NB4 (cell line): ENCODE results near the gene PELI2.

ENCODE experiments used
- MYC ChIP-seq: IDR thresholded peaks from 2 replicates; pipeline ENCODE4 v1.6.1; 2011; ENCODE audit warnings: low read depth, low read length
- POLR2A ChIP-seq: IDR thresholded peaks from 2 replicates; pipeline ENCODE4 v1.6.1; 2011; ENCODE audit warnings: mild to moderate bottlenecking; ENCODE audit not compliant: insufficient read length; ENCODE audit errors: extremely low read depth
- TF ChIP-seq, protein P1 (sequence below): IDR thresholded peaks from one replicate; pipeline ENCODE4 v1.5.1; 2012; ENCODE audit warnings: low read depth, low read length
- TF ChIP-seq, protein P2 (sequence below): IDR thresholded peaks from 2 replicates; pipeline ENCODE4 v1.6.1; 2011; ENCODE audit warnings: low read depth, low read length

DNA sequence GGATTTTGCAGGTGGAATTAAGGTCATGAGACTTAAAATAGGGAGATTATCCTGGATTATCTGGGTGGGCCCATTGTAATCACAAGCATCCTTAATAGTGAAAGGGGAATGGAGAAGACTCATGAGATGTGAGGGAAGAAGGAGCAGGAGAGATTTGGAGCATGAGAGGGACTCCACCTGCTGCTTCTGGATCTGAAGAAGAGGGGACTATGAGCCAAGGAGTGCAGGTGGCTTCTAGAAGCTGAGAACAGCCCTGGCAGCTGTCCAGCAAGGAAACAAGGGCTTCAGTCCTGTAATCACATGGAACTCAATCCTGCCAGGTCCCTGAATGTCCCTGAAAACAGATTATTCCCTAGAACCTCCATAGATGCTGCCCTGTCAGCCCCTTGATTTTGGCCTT lies 67.8 kb downstream of the PELI2 start:
- TF ChIP-seq, protein P1, sequence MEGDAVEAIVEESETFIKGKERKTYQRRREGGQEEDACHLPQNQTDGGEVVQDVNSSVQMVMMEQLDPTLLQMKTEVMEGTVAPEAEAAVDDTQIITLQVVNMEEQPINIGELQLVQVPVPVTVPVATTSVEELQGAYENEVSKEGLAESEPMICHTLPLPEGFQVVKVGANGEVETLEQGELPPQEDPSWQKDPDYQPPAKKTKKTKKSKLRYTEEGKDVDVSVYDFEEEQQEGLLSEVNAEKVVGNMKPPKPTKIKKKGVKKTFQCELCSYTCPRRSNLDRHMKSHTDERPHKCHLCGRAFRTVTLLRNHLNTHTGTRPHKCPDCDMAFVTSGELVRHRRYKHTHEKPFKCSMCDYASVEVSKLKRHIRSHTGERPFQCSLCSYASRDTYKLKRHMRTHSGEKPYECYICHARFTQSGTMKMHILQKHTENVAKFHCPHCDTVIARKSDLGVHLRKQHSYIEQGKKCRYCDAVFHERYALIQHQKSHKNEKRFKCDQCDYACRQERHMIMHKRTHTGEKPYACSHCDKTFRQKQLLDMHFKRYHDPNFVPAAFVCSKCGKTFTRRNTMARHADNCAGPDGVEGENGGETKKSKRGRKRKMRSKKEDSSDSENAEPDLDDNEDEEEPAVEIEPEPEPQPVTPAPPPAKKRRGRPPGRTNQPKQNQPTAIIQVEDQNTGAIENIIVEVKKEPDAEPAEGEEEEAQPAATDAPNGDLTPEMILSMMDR: no peak
- TF ChIP-seq, protein P2, sequence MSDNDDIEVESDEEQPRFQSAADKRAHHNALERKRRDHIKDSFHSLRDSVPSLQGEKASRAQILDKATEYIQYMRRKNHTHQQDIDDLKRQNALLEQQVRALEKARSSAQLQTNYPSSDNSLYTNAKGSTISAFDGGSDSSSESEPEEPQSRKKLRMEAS: no peak
- TF ChIP-seq POLR2A (no peak), MYC (no peak)
